Fibroblast of lung (primary cell): ENCODE measurements around the gene TAOK2.

Experiments used
- CTCF ChIP-seq, 2 donors: IDR thresholded peaks in 1 of 2; conservative IDR thresholded peaks in 1 of 2; 1 replicate in 1 of 2; 2 replicates in 1 of 2; pipeline ENCODE4 v1.5.1; 2011 to 2012; ENCODE audit warnings: low read length in 2 of 2, control low read depth in 1 of 2, inconsistent platforms in 1 of 2, low read depth in 1 of 2, mild to moderate bottlenecking in 1 of 2
- EZH2 ChIP-seq: IDR thresholded peaks from 2 replicates; pipeline ENCODE4 v1.5.1; 2012; ENCODE audit warnings: low read length, control low read depth, mild to moderate bottlenecking; ENCODE audit errors: missing control alignments

- TF ChIP-seq CTCF (conservative IDR thresholded peaks at IDR 0.05 in 1 of 2, IDR thresholded peaks at IDR 0.05 in 1 of 2; ENCODE audit: low read depth in 1 of 2, low read length in 2 of 2): no peak
- no peak for TF ChIP-seq EZH2
Measured at GRCh38 chr16:29987371-29988085, 13.9 kb downstream of the TAOK2 start.
